ENCODE data around the gene MUC12. TPM values are rescaled to one million over a fixed set of nuclear protein-coding genes. Genes with fewer than 3 reads are reported as not detected.

MUC12 gene
- total RNA-seq, 1 experiment from 2014 or later: 3.8 TPM

GRCh38 chr7:100972002-100972347, 2.6 kb downstream of the MUC12 start:
- ChIA-PET POLR2A (ENCODE audit: unreplicated experiment) (no interaction called here), CTCF (no interaction called here)
- no peak overlapping the region for H3K4me2 ChIP-seq
- no peaks in the 10 kb centered on the region for H3K36me3 ChIP-seq (ENCODE audit: low read depth)
- BruUV-seq (replicated peaks): no TSS peak
- H3K9me3 ChIP-seq (ENCODE audit: insufficient read depth, low read depth): no peaks in the 10 kb centered on the region
- intact Hi-C loops (cut with micrococcal nuclease; ENCODE audit: unreplicated experiment): no loop called here
- no peaks in the 10 kb centered on the region for H3K4me1 ChIP-seq (replicated peaks; ENCODE audit: insufficient read depth)
- TF ChIP-seq CTCF (conservative IDR thresholded peaks at IDR 0.05) (no peak), EZH2 (IDR thresholded peaks at IDR 0.05; ENCODE audit: low read depth) (no peak)
- no peak for DNase-seq
- H3K9me2 ChIP-seq (ENCODE audit: insufficient read depth): no peaks in the 10 kb centered on the region
- no peak overlapping the region for H3K27ac ChIP-seq
- no peaks in the 10 kb centered on the region for H4K20me1 ChIP-seq (ENCODE audit: insufficient read depth)
- H3K79me2 ChIP-seq (ENCODE audit: low read depth): no peaks in the 10 kb centered on the region
- no peak overlapping the region for H2AFZ ChIP-seq
- no peak overlapping the region for H3K4me3 ChIP-seq
- H3K27me3 ChIP-seq (ENCODE audit: insufficient read depth, low read depth): peaks cover 79% of the 10 kb centered on the region
- no peaks in the 10 kb centered on the region for H3F3A ChIP-seq (ENCODE audit: insufficient read depth, low read depth)

GRCh38 chr7:100974021-100974420, 4.7 kb downstream of the MUC12 start:
- intact Hi-C loops (cut with micrococcal nuclease; ENCODE audit: unreplicated experiment): no loop called here
- peaks cover 71% of the 10 kb centered on the region for H3K27me3 ChIP-seq (ENCODE audit: insufficient read depth, low read depth)
- H3K4me2 ChIP-seq: no peak overlapping the region
- TF ChIP-seq CTCF (conservative IDR thresholded peaks at IDR 0.05) (no peak), EZH2 (IDR thresholded peaks at IDR 0.05; ENCODE audit: low read depth) (no peak)
- no peaks in the 10 kb centered on the region for H3F3A ChIP-seq (ENCODE audit: insufficient read depth, low read depth)
- no peaks in the 10 kb centered on the region for H4K20me1 ChIP-seq (ENCODE audit: insufficient read depth)
- no peaks in the 10 kb centered on the region for H3K79me2 ChIP-seq (ENCODE audit: low read depth)
- DNase-seq: no peak
- H2AFZ ChIP-seq: no peak overlapping the region
- H3K36me3 ChIP-seq (ENCODE audit: low read depth): no peaks in the 10 kb centered on the region
- no peak overlapping the region for H3K4me3 ChIP-seq
- H3K27ac ChIP-seq: no peak overlapping the region
- no peaks in the 10 kb centered on the region for H3K4me1 ChIP-seq (replicated peaks; ENCODE audit: insufficient read depth)
- no peaks in the 10 kb centered on the region for H3K9me2 ChIP-seq (ENCODE audit: insufficient read depth)
- CTCF ChIA-PET: no interaction called here
- no peaks in the 10 kb centered on the region for H3K9me3 ChIP-seq (ENCODE audit: insufficient read depth, low read depth)
- BruUV-seq (replicated peaks): no TSS peak
- POLR2A ChIA-PET (ENCODE audit: unreplicated experiment): no interaction called here

GRCh38 chr7:100975371-100975821, 6.0 kb downstream of the MUC12 start:
- DNase-seq: no peak
- ChIA-PET POLR2A (ENCODE audit: unreplicated experiment) (interaction anchor here (0.5 to 0.6 kb wide), 2 partner anchors 98 to 332 kb away, joined by 4 to 6 read pairs; no protein-coding TSS in a partner anchor), CTCF (no interaction called here)
- Histone ChIP-seq H3K4me1 (replicated peaks; ENCODE audit: insufficient read depth) (no peaks in the 10 kb centered on the region), H3F3A (ENCODE audit: insufficient read depth, low read depth) (no peaks in the 10 kb centered on the region), H3K4me2 (no peak overlapping the region), H2AFZ (no peak overlapping the region), H3K27me3 (ENCODE audit: insufficient read depth, low read depth) (peaks cover 63% of the 10 kb centered on the region), H4K20me1 (ENCODE audit: insufficient read depth) (no peaks in the 10 kb centered on the region), H3K27ac (no peak overlapping the region), H3K9me2 (ENCODE audit: insufficient read depth) (no peaks in the 10 kb centered on the region), H3K9me3 (ENCODE audit: insufficient read depth, low read depth) (no peaks in the 10 kb centered on the region), H3K36me3 (ENCODE audit: low read depth) (no peaks in the 10 kb centered on the region), H3K4me3 (no peak overlapping the region), H3K79me2 (ENCODE audit: low read depth) (no peaks in the 10 kb centered on the region)
- no TSS peak for BruUV-seq (replicated peaks)
- TF ChIP-seq CTCF (conservative IDR thresholded peaks at IDR 0.05) (no peak), EZH2 (IDR thresholded peaks at IDR 0.05; ENCODE audit: low read depth) (no peak)
- intact Hi-C loops (cut with micrococcal nuclease; ENCODE audit: unreplicated experiment): no loop called here
